WTC11 (cell line): Measurements from ENCODE around the gene OVAAL. TPM values are rescaled to one million over a fixed set of nuclear protein-coding genes. Genes with fewer than 3 reads are reported as not detected.

ENCODE experiments used
- ATAC-seq: fragments of 200-7000 bp; cut with Tn5 transposase; 2 replicates; pipeline ENCODE4 v1.10.0; 2021; ENCODE audit warnings: mild to moderate bottlenecking, moderate library complexity
- CTCF ChIA-PET: fragments of 300-600 bp; sonication (Branson Sonifier 250); formaldehyde crosslinking; loops from one replicate; lab custom pipeline; 2021; ENCODE audit warnings: antibody characterized with exemption; lab: Charles Lee
- POLR2A ChIA-PET: fragments of 350-600 bp; sonication (Branson Sonifier 250); formaldehyde crosslinking; loops from one replicate; lab custom pipeline; 2021; ENCODE audit warnings: antibody characterized with exemption; lab: Charles Lee
- DNase-seq: peaks from one replicate; pipeline ENCODE4 v3.0.0; 2021; ENCODE audit warnings: low spot score
- H3K27ac Mint-ChIP-seq: 2 replicates; pipeline ENCODE4 v1.8.0; 2021; ENCODE audit warnings: mixed read lengths
- H3K27me3 Mint-ChIP-seq: 2 replicates; pipeline ENCODE4 v1.8.0; 2021; ENCODE audit warnings: low read depth, mild to moderate bottlenecking, moderate library complexity, mixed read lengths
- H3K36me3 Mint-ChIP-seq: 2 replicates; pipeline ENCODE4 v1.8.0; 2021; ENCODE audit warnings: mixed read lengths
- H3K4me1 Mint-ChIP-seq: 2 replicates; pipeline ENCODE4 v1.8.0; 2022; ENCODE audit warnings: mixed read lengths
- H3K4me3 Mint-ChIP-seq: 2 replicates; pipeline ENCODE4 v1.8.0; 2021; ENCODE audit warnings: mild to moderate bottlenecking, moderate library complexity, mixed read lengths
- H3K9me3 Mint-ChIP-seq: 2 replicates; pipeline ENCODE4 v1.8.0; 2021; ENCODE audit warnings: mixed read lengths
- AR ChIP-seq: fragments of 250-450 bp; sonication (Bioruptor Pico); IDR thresholded peaks from 2 replicates; pipeline ENCODE4 v1.9.0; 2021; ENCODE audit warnings: mild to moderate bottlenecking
- FOXK1 ChIP-seq: sonication (generic); formaldehyde crosslinking; IDR thresholded peaks from 2 replicates; pipeline ENCODE4 v1.8.0; 2022; ENCODE audit warnings: mild to moderate bottlenecking, moderate library complexity, missing genetic modification reagents
- HMGA2 ChIP-seq: fragments of 250-450 bp; sonication (Bioruptor Pico); IDR thresholded peaks from 2 replicates; pipeline ENCODE4 v1.4.0; 2021; ENCODE audit warnings: mild to moderate bottlenecking, moderate library complexity
- JUN ChIP-seq: sonication (generic); formaldehyde crosslinking; IDR thresholded peaks from 2 replicates; pipeline ENCODE4 v1.8.0; 2023; ENCODE audit warnings: mild to moderate bottlenecking, missing genetic modification reagents
- KAT7 ChIP-seq: sonication (generic); formaldehyde crosslinking; IDR thresholded peaks from 2 replicates; pipeline ENCODE4 v1.8.1; 2023; ENCODE audit warnings: missing genetic modification reagents, mild to moderate bottlenecking, borderline replicate concordance
- OVOL2 ChIP-seq: fragments of 250-450 bp; sonication (Bioruptor Pico); IDR thresholded peaks from 2 replicates; pipeline ENCODE4 v1.9.0; 2021; ENCODE audit warnings: mild to moderate bottlenecking, borderline replicate concordance
- PREB ChIP-seq: sonication (generic); formaldehyde crosslinking; IDR thresholded peaks from 2 replicates; pipeline ENCODE4 v1.8.1; 2022; ENCODE audit warnings: mild to moderate bottlenecking, missing genetic modification reagents, moderate library complexity, borderline replicate concordance
- TEAD1 ChIP-seq: sonication (generic); formaldehyde crosslinking; IDR thresholded peaks from 2 replicates; pipeline ENCODE4 v1.8.0; 2022; ENCODE audit warnings: mild to moderate bottlenecking, missing genetic modification reagents
- TEAD4 ChIP-seq: sonication (generic); formaldehyde crosslinking; IDR thresholded peaks from 2 replicates; pipeline ENCODE4 v1.8.0; 2022; ENCODE audit warnings: mild to moderate bottlenecking, missing genetic modification reagents
- ZBTB21 ChIP-seq: sonication (generic); formaldehyde crosslinking; IDR thresholded peaks from 2 replicates; pipeline ENCODE4 v1.8.1; 2023; ENCODE audit warnings: mild to moderate bottlenecking, missing genetic modification reagents, borderline replicate concordance
- ZMAT4 ChIP-seq: fragments of 250-450 bp; sonication (Bioruptor Pico); IDR thresholded peaks from 2 replicates; pipeline ENCODE4 v1.9.0; 2021; ENCODE audit warnings: mild to moderate bottlenecking
- ZNF219 ChIP-seq: sonication (generic); formaldehyde crosslinking; IDR thresholded peaks from 2 replicates; pipeline ENCODE4 v1.8.0; 2023; ENCODE audit warnings: missing genetic modification reagents, mild to moderate bottlenecking, borderline replicate concordance
- ZNF317 ChIP-seq: sonication (generic); formaldehyde crosslinking; IDR thresholded peaks from 2 replicates; pipeline ENCODE4 v1.8.1; 2023; ENCODE audit warnings: low read depth, mild to moderate bottlenecking, moderate library complexity, missing genetic modification reagents, borderline replicate concordance
- total RNA-seq: library from RNA; stranded (reverse); gene quantifications from 3 replicates; pipeline ENCODE4 v1.2.3, GENCODE V29; 2021
- TF ChIP-seq, protein P1 (sequence below): fragments of 250-450 bp; sonication (Bioruptor Pico); IDR thresholded peaks from 2 replicates; pipeline ENCODE4 v1.9.0; 2021; ENCODE audit warnings: moderate library complexity, mild to moderate bottlenecking, inconsistent platforms, borderline replicate concordance

The OVAAL gene
- total RNA-seq, 1 experiment from 2014 or later = not detected

GRCh38 chr1:180612632-180613031 is 53.9 kb downstream of the OVAAL start:
- Mint-ChIP-seq H3K27ac (no peak overlapping the region), H3K27me3 (no peaks in the 10 kb centered on the region), H3K36me3 (no peaks in the 10 kb centered on the region), H3K4me3 (no peak overlapping the region), H3K4me1 (peaks cover 13% of the 10 kb centered on the region), H3K9me3 (no peaks in the 10 kb centered on the region)
- DNase-seq (no peak), ATAC-seq (no peak)
- CTCF ChIA-PET = no interaction called here
- TF ChIP-seq JUN (CRISPR knock-in tag) (no peak), FOXK1 (CRISPR knock-in tag) (no peak), ZMAT4 (CRISPR knock-in tag) (no peak), HMGA2 (CRISPR knock-in tag) (no peak)
- POLR2A ChIA-PET = no interaction called here

DNA sequence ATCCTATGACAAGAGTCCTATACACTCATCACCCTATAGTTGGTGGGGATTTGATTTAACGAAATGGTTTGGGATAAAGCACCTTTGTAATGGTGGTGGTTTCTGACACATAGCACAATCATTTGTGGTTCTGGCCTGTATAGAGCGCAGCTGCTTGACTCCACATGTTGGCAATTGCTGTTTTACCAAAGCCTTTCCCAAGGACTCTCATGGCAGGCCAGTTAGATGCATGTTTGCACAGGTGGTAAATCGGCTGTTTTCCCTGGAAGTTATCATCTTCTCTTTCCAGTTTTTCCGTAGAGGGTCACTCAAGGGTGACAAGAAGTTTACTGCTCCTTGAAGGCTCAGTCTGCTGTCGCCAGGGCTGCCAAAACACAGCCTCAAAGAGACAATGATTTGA is 56.0 kb downstream of the OVAAL start:
- DNase-seq (no peak), ATAC-seq (no peak)
- POLR2A ChIA-PET = no interaction called here
- TF ChIP-seq TEAD1 (CRISPR knock-in tag) = no peak
- TF ChIP-seq ZBTB21 (CRISPR knock-in tag) = no peak
- TF ChIP-seq ZNF317 (CRISPR knock-in tag) = no peak
- TF ChIP-seq ZNF219 (CRISPR knock-in tag) = no peak
- TF ChIP-seq, protein P1, sequence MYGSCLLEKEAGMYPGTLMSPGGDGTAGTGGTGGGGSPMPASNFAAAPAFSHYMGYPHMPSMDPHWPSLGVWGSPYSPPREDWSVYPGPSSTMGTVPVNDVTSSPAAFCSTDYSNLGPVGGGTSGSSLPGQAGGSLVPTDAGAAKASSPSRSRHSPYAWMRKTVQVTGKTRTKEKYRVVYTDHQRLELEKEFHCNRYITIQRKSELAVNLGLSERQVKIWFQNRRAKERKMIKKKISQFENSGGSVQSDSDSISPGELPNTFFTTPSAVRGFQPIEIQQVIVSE = no peak
- no peak for TF ChIP-seq KAT7 (CRISPR knock-in tag)
- H3K36me3 Mint-ChIP-seq = no peaks in the 10 kb centered on the region
- peaks cover 13% of the 10 kb centered on the region for H3K4me1 Mint-ChIP-seq
- no peak overlapping the region for H3K4me3 Mint-ChIP-seq
- H3K27me3 Mint-ChIP-seq = no peaks in the 10 kb centered on the region
- H3K27ac Mint-ChIP-seq = no peak overlapping the region
- no peaks in the 10 kb centered on the region for H3K9me3 Mint-ChIP-seq
- CTCF ChIA-PET = no interaction called here

GRCh38 chr1:180615493-180616290 is 56.9 kb downstream of the OVAAL start:
- Mint-ChIP-seq H3K4me3 (no peak overlapping the region), H3K4me1 (peaks cover 9% of the 10 kb centered on the region), H3K9me3 (no peaks in the 10 kb centered on the region), H3K27me3 (no peaks in the 10 kb centered on the region), H3K27ac (no peak overlapping the region), H3K36me3 (no peaks in the 10 kb centered on the region)
- no peak for DNase-seq
- ATAC-seq = no peak
- ChIA-PET CTCF (no interaction called here), POLR2A (no interaction called here)
- TF ChIP-seq TEAD4 = no peak
- TF ChIP-seq PREB (CRISPR knock-in tag) = no peak
- no peak for TF ChIP-seq AR (CRISPR knock-in tag)
- no peak for TF ChIP-seq OVOL2 (CRISPR knock-in tag)

Other genes with a start within 250 kb of the OVAAL start
- gene ACBD6, start 56.4 kb upstream of the OVAAL start, total RNA-seq = 49.9 to 53.5 TPM (median 51.9 TPM) in 3 replicates
- 34.6 to 38.8 TPM (median 37.8 TPM) in 3 replicates for gene XPR1, start 73.1 kb downstream of the OVAAL start, total RNA-seq